Measurements from ENCODE around the gene SLC2A1. TPM values are rescaled to one million over a fixed set of nuclear protein-coding genes. Genes with fewer than 3 reads are reported as not detected.

Gene SLC2A1
- total RNA-seq, 1 donor from 2014 or later, result 54.9 TPM

- Histone ChIP-seq H3K27ac (replicated peaks) (no peak overlapping the region), H3K36me3 (no peaks in the 10 kb centered on the region), H3K9me3 (replicated peaks) (peaks cover 1% of the 10 kb centered on the region), H3K27me3 (ENCODE audit: low read depth) (peaks cover 14% of the 10 kb centered on the region), H3K4me3 (no peak overlapping the region), H3K4me1 (no peaks in the 10 kb centered on the region)
- no peak for DNase-seq
- no peak for TF ChIP-seq CTCF (IDR thresholded peaks at IDR 0.05; ENCODE audit: borderline replicate concordance)
- intact Hi-C loops (cut with micrococcal nuclease), result no loop called here
These were observed 69.4 kb downstream of the SLC2A1 start for GRCh38 chr1:42889264-42889663.

GRCh38 chr1:42888013-42888633 lies 70.5 kb downstream of the SLC2A1 start:
- Histone ChIP-seq H3K4me3 (no peak overlapping the region), H3K27me3 (ENCODE audit: low read depth) (peaks cover 18% of the 10 kb centered on the region), H3K36me3 (no peaks in the 10 kb centered on the region), H3K27ac (replicated peaks) (no peak overlapping the region), H3K4me1 (no peaks in the 10 kb centered on the region), H3K9me3 (replicated peaks) (no peaks in the 10 kb centered on the region)
- TF ChIP-seq CTCF (IDR thresholded peaks at IDR 0.05; ENCODE audit: borderline replicate concordance), result no peak
- intact Hi-C loops (cut with micrococcal nuclease), result no loop called here
- DNase-seq, result no peak

GRCh38 chr1:42887366-42887765 lies 71.3 kb downstream of the SLC2A1 start:
- Histone ChIP-seq H3K27me3 (ENCODE audit: low read depth) (peaks cover 18% of the 10 kb centered on the region), H3K4me1 (no peaks in the 10 kb centered on the region), H3K27ac (replicated peaks) (no peak overlapping the region), H3K36me3 (no peaks in the 10 kb centered on the region), H3K9me3 (replicated peaks) (no peaks in the 10 kb centered on the region), H3K4me3 (no peak overlapping the region)
- no peak for TF ChIP-seq CTCF (IDR thresholded peaks at IDR 0.05; ENCODE audit: borderline replicate concordance)
- no peak for DNase-seq
- intact Hi-C loops (cut with micrococcal nuclease), result no loop called here

GRCh38 chr1:42886800-42887199 lies 71.9 kb downstream of the SLC2A1 start:
- Histone ChIP-seq H3K9me3 (replicated peaks) (no peaks in the 10 kb centered on the region), H3K4me1 (no peaks in the 10 kb centered on the region), H3K27ac (replicated peaks) (no peak overlapping the region), H3K27me3 (ENCODE audit: low read depth) (peaks cover 18% of the 10 kb centered on the region), H3K4me3 (no peak overlapping the region), H3K36me3 (no peaks in the 10 kb centered on the region)
- no peak for TF ChIP-seq CTCF (IDR thresholded peaks at IDR 0.05; ENCODE audit: borderline replicate concordance)
- DNase-seq, result no peak
- intact Hi-C loops (cut with micrococcal nuclease), result no loop called here

GRCh38 chr1:42886046-42886739 lies 72.5 kb downstream of the SLC2A1 start:
- Histone ChIP-seq H3K4me1 (no peaks in the 10 kb centered on the region), H3K9me3 (replicated peaks) (no peaks in the 10 kb centered on the region), H3K36me3 (no peaks in the 10 kb centered on the region), H3K27ac (replicated peaks) (no peak overlapping the region), H3K4me3 (no peak overlapping the region), H3K27me3 (ENCODE audit: low read depth) (peaks cover 18% of the 10 kb centered on the region)
- TF ChIP-seq CTCF (IDR thresholded peaks at IDR 0.05; ENCODE audit: borderline replicate concordance), result no peak
- DNase-seq, result no peak
- intact Hi-C loops (cut with micrococcal nuclease), result no loop called here

All from left ventricle myocardium inferior (tissue), 1 donor.